ENCODE data around the gene AHRR. TPM values are rescaled to one million over a fixed set of nuclear protein-coding genes. Genes with fewer than 3 reads are reported as not detected.

The AHRR gene
- total and polyA plus RNA-seq, 3 donors from 2014 or later: 36.9 to 68.5 (median 43.4) TPM

Other genes with a start within 250 kb of the AHRR start
- gene PLEKHG4B, start 229.5 kb upstream of the AHRR start, total RNA-seq: 1 to 10 TPM; 6.0 to 6.9 TPM
- 3.2 TPM for gene PLEKHG4B, start 229.5 kb upstream of the AHRR start, polyA plus RNA-seq (ENCODE audit: insufficient read depth, low read depth, low replicate concordance)
- gene LRRC14B, start 130.2 kb upstream of the AHRR start, total RNA-seq: under 1 TPM; 0.93 to 0.94 TPM
- gene LRRC14B, start 130.2 kb upstream of the AHRR start, polyA plus RNA-seq (ENCODE audit: insufficient read depth, low read depth, low replicate concordance): 0.33 TPM
- gene CCDC127, start 103.6 kb upstream of the AHRR start, total RNA-seq: 1 to 10 TPM; 6.6 to 6.7 TPM
- gene CCDC127, start 103.6 kb upstream of the AHRR start, polyA plus RNA-seq (ENCODE audit: insufficient read depth, low read depth, low replicate concordance): 6.9 TPM
- gene SDHA, start 103.4 kb upstream of the AHRR start, total RNA-seq: 100 to 1,000 TPM in 1 of 2 donors, 10 to 100 TPM in 1; 96.9 to 107 TPM
- 195 TPM for gene SDHA, start 103.4 kb upstream of the AHRR start, polyA plus RNA-seq (ENCODE audit: insufficient read depth, low read depth, low replicate concordance)
- gene PDCD6, start 50.1 kb upstream of the AHRR start, total RNA-seq: 100 to 1,000 TPM; 100 to 123 TPM
- gene PDCD6, start 50.1 kb upstream of the AHRR start, polyA plus RNA-seq (ENCODE audit: insufficient read depth, low read depth, low replicate concordance): 102 TPM
- gene EXOC3, start 121.5 kb downstream of the AHRR start, total RNA-seq: 100 to 1,000 TPM; 120 to 122 TPM
- gene EXOC3, start 121.5 kb downstream of the AHRR start, polyA plus RNA-seq (ENCODE audit: insufficient read depth, low read depth, low replicate concordance): 111 TPM
- 1 to 10 TPM; 2.3 to 3.8 TPM for gene SLC9A3, start 202.7 kb downstream of the AHRR start, total RNA-seq
- 2.6 TPM for gene SLC9A3, start 202.7 kb downstream of the AHRR start, polyA plus RNA-seq (ENCODE audit: insufficient read depth, low read depth, low replicate concordance)